Stimulated activated CD8-positive, alpha-beta memory T cell treated with anti-CD3 and anti-CD28 coated beads, Interleukin-7, amount 100 ng/mL, for 24 hours (primary cell): ENCODE measurements around the gene THRB.

Experiments
- DNase-seq: peaks from one replicate; pipeline ENCODE4 v3.0.0-alpha.2; 2020; ENCODE audit warnings: low read depth

Gene THRB

GRCh38 chr3:24264748-24265158 lies 229.9 kb downstream of the THRB start:
- DNase-seq = no peak

DNA sequence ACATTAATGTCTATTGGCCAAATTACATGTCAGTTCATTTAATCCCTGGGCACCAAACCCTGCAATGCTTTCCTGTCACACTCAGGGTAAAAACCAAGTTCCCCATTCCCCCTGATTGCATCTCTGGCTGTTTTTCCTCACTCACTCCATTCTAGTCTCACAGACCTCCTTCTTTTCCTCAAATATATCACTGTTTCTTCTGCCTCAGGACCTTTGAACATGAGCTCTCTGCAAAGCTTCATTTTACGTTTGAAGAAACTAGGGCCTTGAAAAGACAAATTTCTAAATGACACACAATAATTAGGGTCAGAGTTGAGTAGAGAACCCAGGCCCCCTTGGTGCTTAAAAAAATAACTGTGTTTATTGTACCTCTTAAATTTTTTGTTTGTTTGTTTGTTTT lies 230.6 kb downstream of the THRB start:
- DNase-seq = no peak

GRCh38 chr3:24263069-24263668 lies 231.5 kb downstream of the THRB start:
- DNase-seq = no peak

GRCh38 chr3:24261521-24261920 lies 233.1 kb downstream of the THRB start:
- DNase-seq = no peak

DNA sequence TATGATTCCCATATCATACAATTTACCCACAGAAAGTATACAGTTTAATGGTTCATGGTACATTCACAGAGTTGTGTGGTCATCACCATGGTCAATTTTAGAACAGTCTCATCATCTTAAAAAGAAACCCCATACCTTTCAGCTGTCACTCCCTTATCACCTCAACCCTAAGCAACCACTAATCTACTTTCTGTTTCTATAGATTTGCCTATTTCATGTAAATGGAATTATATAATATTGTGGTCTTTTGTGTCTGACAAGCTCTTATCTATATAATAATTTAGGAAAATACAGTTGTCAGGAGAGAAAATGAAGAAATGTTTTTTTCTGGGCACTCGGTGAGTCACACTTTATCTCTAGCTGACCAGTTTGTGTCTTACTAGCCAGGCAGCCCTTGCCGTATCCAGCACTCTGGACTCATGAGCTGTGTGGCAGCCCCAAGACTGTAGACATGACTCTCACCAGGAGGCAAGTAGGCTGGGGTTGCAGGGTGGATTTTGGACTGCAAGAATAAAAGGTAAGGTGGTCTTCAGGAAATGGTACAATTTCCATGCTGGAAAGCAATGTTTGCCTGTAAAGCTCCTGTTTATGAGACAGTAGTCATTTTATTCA lies 234.6 kb downstream of the THRB start:
- no peak for DNase-seq

GRCh38 chr3:24258727-24259600 lies 235.7 kb downstream of the THRB start:
- no peak for DNase-seq

DNA sequence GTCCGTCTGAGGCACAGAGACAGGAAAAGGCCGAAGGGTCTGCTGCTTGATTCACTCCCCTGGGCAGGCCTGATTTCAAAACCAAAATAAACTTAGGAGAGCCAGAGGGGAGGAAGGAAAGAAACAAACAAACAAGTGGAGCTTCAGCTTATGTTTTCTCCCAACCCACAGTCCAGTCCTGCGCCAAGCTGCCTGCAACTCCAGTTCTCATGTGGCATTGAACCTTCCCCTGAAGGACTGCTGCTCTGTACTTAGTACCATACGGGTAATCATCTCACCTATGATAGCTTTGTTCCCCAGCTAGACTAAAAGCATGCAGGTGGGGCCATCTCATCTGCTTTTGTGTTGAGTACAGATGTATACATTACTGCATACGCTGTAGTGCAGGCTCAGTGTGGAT lies 236.4 kb downstream of the THRB start:
- DNase-seq = no peak

GRCh38 chr3:24255414-24255813 lies 239.2 kb downstream of the THRB start:
- no peak for DNase-seq

DNA sequence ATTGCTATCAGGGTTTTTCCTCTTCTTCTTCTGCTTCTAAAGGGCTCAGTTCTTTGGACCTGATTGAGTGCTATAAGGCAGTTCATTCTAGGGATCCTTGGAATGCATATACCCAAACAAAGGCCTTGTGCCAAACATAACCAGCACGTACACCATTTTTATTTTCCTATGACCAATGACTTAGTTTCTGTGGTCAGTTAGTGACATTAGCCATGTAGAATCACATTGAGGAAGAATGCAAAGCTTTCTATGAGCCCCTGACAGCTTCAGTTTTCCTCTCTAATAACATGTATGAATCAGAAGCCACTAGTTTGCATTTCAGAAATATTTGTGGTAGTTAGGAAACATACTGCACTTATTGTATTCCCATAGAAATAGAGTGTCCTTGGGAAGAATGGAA lies 240.0 kb downstream of the THRB start:
- no peak for DNase-seq

DNA sequence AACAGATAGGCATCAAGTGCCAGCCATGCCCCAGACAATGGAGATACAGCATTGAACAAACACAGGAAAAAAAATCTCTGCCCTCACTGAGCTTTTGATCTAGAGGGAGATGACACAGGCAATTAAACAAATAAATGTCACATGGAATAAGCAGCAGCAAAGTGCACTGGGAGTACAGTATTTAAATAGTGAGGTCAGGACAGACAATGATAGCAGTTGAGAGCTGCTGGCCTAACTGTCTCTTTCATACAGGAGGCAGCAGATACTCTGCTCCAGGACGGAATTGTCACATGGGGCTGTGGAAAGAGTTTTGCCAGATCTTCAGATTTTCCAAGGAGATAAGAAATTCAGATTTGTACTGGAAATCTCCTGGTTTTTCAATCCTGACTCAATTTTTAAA lies 241.3 kb downstream of the THRB start:
- DNase-seq = no peak

DNA sequence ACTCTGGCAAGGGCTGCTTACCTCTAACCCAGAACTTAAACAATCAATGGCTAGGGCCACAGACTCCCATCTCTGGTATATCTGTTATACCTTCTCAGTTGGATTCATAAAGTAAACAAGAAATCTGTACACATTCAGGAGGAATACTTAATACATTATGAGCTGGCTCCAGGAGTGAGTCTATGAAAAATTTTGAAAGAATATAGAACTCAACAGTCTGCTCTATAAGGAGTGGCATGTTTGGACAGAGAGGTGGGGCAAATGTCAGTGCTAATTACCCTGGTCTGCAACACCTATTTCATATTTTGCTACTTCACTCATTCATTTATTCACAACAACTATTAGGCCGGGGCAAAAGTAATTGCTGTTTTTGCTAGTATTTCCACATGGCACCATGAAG lies 245.1 kb downstream of the THRB start:
- no peak for DNase-seq

- DNase-seq = no peak
These were observed 249.6 kb downstream of the THRB start for GRCh38 chr3:24245056-24245455.

- DNase-seq = no peak
These were observed 250.2 kb downstream of the THRB start for GRCh38 chr3:24244491-24244890.

- no peak for DNase-seq
These were observed 252.5 kb downstream of the THRB start for GRCh38 chr3:24242012-24242698.

DNA sequence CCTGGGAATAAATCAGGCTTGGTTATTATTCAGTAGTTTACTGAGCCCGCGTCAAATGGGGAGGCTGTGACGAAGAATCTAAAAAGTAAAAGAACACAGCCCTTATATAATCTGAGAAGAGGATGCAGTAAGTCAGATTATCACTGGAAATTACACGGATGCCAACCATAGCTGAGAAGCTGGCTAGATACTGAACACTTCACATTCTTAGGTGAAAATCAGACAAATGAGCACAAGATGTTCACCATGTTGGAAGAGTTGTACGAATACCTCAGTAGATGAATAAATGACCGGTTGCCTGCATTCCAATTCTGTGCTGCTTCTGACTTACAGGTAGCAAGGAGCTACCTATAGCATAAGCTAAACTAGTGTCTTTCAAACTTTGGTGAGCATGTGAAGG lies 254.3 kb downstream of the THRB start:
- DNase-seq = no peak

DNA sequence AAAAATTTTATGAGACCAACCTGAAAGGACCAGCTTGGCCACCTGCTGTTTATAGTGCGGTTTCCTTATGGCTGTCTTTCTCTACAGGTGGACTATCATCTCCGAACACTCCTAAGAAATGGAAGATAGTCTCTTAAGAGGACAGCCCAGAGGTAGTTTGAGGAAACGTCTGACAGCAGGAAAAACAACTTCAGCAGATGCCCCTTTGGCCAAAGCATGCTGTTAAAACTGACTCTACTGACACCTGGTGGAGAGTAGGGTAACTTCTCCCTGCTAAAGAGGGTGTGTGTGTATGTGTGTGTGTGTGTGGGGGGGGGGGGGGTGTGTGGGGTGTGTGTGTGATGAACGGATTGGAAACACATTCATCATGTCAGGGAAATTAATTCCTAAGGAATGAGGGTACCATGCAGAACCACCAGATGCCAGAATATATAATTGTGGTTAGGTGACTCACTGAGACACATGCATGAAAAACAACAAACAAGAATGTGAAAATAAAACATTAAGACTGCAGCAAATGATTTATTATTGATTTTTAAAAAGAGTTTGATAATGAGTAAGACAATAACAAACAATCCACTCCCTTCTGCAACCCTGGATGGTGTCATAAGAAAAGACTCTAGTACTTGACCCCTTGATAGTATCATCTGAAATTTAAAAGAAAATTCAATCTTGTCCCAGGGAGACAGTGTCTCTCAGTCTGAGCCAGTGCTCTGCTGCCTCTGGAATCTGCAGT lies 256.5 kb downstream of the THRB start:
- no peak for DNase-seq

DNA sequence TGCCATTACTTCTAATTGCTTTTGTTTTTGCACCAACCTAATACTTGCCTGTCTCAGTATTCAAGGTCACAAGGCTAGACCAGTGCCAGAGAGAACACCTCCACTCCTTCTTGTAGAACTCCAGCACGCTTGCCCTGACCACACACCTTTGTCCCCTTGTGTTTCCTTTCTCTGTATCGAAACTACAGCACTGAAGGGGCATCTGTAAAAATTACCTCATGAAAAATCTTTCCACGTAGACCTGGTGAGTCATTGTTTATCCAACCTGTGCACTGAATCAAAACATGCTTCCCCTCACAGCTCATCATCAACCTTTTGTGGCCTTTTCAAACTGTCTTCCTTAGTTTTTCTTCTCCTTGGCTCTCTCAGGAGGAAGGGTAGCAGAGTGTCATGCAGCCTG lies 259.5 kb downstream of the THRB start:
- DNase-seq = no peak

DNA sequence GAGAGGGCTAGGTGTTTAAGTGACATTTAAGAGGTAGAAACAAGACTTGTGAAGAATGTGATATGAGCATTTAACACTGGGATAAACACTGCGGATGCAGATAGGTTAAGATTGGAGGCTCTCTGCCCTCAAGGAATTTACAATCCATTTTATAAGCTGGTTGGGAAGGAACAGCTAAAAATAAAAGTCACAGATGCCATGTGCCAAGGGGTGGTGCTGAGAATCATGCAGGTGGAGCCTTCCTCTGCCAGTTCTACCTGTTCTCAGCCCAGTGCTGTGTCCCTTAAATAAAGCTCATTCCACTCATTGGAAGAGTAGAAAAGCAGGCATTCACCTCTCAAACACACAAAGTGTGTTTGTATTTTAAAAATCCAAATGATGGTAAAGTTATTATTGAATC lies 261.9 kb downstream of the THRB start:
- DNase-seq = no peak

GRCh38 chr3:24229468-24230221 lies 265.0 kb downstream of the THRB start:
- no peak for DNase-seq

DNA sequence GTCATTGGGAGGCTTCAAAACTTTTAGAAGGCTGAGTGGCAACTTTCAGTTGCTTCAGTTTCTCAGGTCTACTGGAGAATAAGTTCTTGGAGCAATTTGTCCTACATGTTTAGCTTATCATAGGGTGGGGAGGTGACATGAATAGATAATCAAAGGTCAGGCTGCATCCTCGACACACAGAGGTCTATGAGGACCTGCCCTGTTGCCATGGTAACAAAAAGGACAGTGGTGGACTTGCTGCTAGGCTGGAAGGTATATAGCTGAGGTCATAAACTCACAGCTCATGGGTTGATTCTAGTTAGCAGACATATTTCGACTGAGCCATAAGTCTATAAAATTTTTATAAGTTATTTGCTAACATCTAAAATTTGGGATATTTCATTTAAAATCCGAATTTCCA lies 267.0 kb downstream of the THRB start:
- no peak for DNase-seq

DNA sequence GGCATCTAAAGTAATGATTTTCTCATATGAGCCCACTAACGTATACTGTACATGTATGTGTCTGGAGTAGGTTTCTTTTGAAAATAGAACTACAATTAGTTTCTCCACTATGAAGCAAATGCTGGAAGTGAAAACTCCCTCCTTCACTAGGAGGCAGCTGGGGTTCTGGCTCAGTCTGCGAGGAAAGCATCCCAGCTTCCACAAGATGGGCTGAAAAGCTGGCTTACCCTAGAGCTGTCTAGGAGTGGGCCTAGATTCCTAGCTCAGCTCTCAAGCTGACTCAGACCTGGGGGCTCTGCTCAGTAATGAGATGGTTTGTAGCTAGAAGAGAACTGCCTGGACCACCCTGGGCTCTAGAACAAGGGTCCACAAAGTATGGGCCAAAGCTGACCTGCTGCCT lies 268.3 kb downstream of the THRB start:
- no peak for DNase-seq
